HCT116 (cell line): ENCODE results near the gene TJP2. TPM values are rescaled to one million over a fixed set of nuclear protein-coding genes. Genes with fewer than 3 reads are reported as not detected.

Experiments used
- ATAC-seq: fragments of 200-7000 bp; cut with Tn5 transposase; 2 replicates; pipeline ENCODE4 v1.9.1; 2020; ENCODE audit warnings: mild to moderate bottlenecking, moderate library complexity
- BruUV-seq: library from RNA; stranded (reverse); fragments of 400-500 nt; replicated peaks from 2 replicates; lab custom pipeline; 2021; lab: Mats Ljungman, UMichigan
- CTCF ChIA-PET: fragments of 300-600 bp; sonication (Branson Sonifier 250); formaldehyde crosslinking; loops from one replicate; lab custom pipeline; 2021; ENCODE audit warnings: antibody characterized with exemption; lab: Charles Lee
- POLR2A ChIA-PET: fragments of 300-600, 350-600 bp; sonication (Branson Sonifier 250); formaldehyde crosslinking; loops from one replicate; lab custom pipeline; 2021; ENCODE audit warnings: antibody characterized with exemption; lab: Charles Lee
- RAD21 ChIA-PET, 2 experiments: fragments of 300-600 bp; sonication (Branson Sonifier 250); formaldehyde crosslinking; loops; one replicate each; lab custom pipeline; 2023; ENCODE audit warnings: low total read pairs in 2 of 2; ENCODE audit not compliant: uncharacterized antibody in 2 of 2, unreplicated experiment in 2 of 2, low non-redundant PET in 1 of 2; lab: Charles Lee
- DNase-seq: peaks from one replicate; pipeline ENCODE4 v3.0.0-alpha.2; 2010; ENCODE audit warnings: low read depth, low spot score
- H2AFZ ChIP-seq: fragments of 200-600 bp; shearing (Covaris generic), sonication (generic); 2 replicates; pipeline ENCODE4 v1.6.1; 2017; ENCODE audit warnings: low read depth, mixed run types, mixed read lengths, antibody characterized with exemption, low read length; ENCODE audit not compliant: poor library complexity, severe bottlenecking
- H3K27ac ChIP-seq: 2 replicates; pipeline ENCODE4 v1.5.1; 2012; ENCODE audit warnings: low read depth, low read length
- H3K27me3 ChIP-seq: fragments of 200-600 bp; sonication (generic); 2 replicates; pipeline ENCODE4 v1.6.1; 2016; ENCODE audit warnings: mixed run types, low read length, mixed read lengths; ENCODE audit not compliant: insufficient read depth
- H3K36me3 ChIP-seq, 2 experiments: fragments of 200-500 bp in 1 of 2; fragments of 200-600 bp in 1 of 2; sonication (Bioruptor generic) in 1 of 2; sonication (generic) in 1 of 2; 2 replicates each; pipeline versions ENCODE4 v1.5.1 to v1.6.1; 2014 to 2016; ENCODE audit warnings: low read length in 2 of 2, inconsistent platforms in 1 of 2, mixed read lengths in 1 of 2, mixed run types in 1 of 2; ENCODE audit not compliant: insufficient read depth in 2 of 2, control insufficient read depth in 1 of 2
- H3K4me1 ChIP-seq, 2 experiments: fragments of 200-600 bp in 1 of 2; sonication (generic) in 1 of 2; 2 replicates each; pipeline versions ENCODE4 v1.5.1 to v1.6.1; 2012 to 2017; ENCODE audit warnings: low read length in 2 of 2, inconsistent platforms in 1 of 2, mild to moderate bottlenecking in 1 of 2, mixed read lengths in 1 of 2, mixed run types in 1 of 2, moderate library complexity in 1 of 2; ENCODE audit not compliant: insufficient read depth in 2 of 2, control insufficient read depth in 1 of 2
- H3K4me2 ChIP-seq: fragments of 200-600 bp; sonication (generic); 2 replicates; pipeline ENCODE4 v1.6.1; 2017; ENCODE audit warnings: mixed run types, low read length, mixed read lengths
- H3K4me3 ChIP-seq, 2 experiments: fragments of 200-600 bp in 1 of 2; sonication (generic) in 1 of 2; replicated peaks in 1 of 2; 2 replicates each; pipeline ENCODE4 v1.5.1; 2011 to 2016; ENCODE audit warnings: low read length in 2 of 2, control low read depth in 1 of 2, low read depth in 1 of 2, mild to moderate bottlenecking in 1 of 2, mixed read lengths in 1 of 2, mixed run types in 1 of 2
- H3K79me2 ChIP-seq: fragments of 200-600 bp; sonication (generic); 2 replicates; pipeline ENCODE4 v1.6.1; 2017; ENCODE audit warnings: mild to moderate bottlenecking, mixed run types, low read length, moderate library complexity, mixed read lengths; ENCODE audit not compliant: insufficient read depth
- H3K9ac ChIP-seq: fragments of 200-600 bp; sonication (generic); 2 replicates; pipeline ENCODE4 v1.6.1; 2016; ENCODE audit warnings: low read length, mixed read lengths
- H3K9me2 ChIP-seq: fragments of 200-600 bp; sonication (generic), shearing (Covaris generic); 2 replicates; pipeline ENCODE4 v1.6.1; 2017; ENCODE audit warnings: mixed run types, mild to moderate bottlenecking, moderate library complexity; ENCODE audit not compliant: insufficient read depth
- H3K9me3 ChIP-seq, 2 experiments: fragments of 200-500 bp in 1 of 2; fragments of 200-600 bp in 1 of 2; sonication (Bioruptor generic) in 1 of 2; sonication (generic) in 1 of 2; 2 replicates each; pipeline ENCODE4 v1.6.1; 2014 to 2017; ENCODE audit warnings: low read length in 2 of 2, mixed read lengths in 2 of 2, inconsistent platforms in 1 of 2, low read depth in 1 of 2, mild to moderate bottlenecking in 1 of 2, mixed run types in 1 of 2, moderate library complexity in 1 of 2; ENCODE audit not compliant: control insufficient read depth in 1 of 2, insufficient read depth in 1 of 2
- H4K20me1 ChIP-seq: fragments of 200-600 bp; sonication (generic), shearing (Covaris generic); 2 replicates; pipeline ENCODE4 v1.6.1; 2017; ENCODE audit warnings: mixed run types, mild to moderate bottlenecking, moderate library complexity; ENCODE audit not compliant: insufficient read depth
- CEBPB ChIP-seq: IDR thresholded peaks from 2 replicates; pipeline ENCODE4 v1.6.1; 2012; ENCODE audit warnings: low read depth
- FOSL1 ChIP-seq: IDR thresholded peaks from 2 replicates; pipeline ENCODE4 v1.6.1; 2012; ENCODE audit warnings: low read depth
- JUND ChIP-seq: IDR thresholded peaks from 2 replicates; pipeline ENCODE4 v1.6.1; 2012
- POLR2A ChIP-seq: IDR thresholded peaks from 2 replicates; pipeline ENCODE4 v1.7.0; 2011; ENCODE audit warnings: borderline replicate concordance; ENCODE audit not compliant: insufficient read depth, insufficient read length; ENCODE audit errors: extremely low read depth
- SP1 ChIP-seq: IDR thresholded peaks from 2 replicates; pipeline ENCODE4 v1.6.1; 2012; ENCODE audit warnings: low read depth
- intact Hi-C: fragments of 100-400 bp; cut with micrococcal nuclease; formaldehyde crosslinking; loops from 2 replicates; pipeline ENCODE4 v1.10.0; 2022
- total RNA-seq: library from RNA; stranded (reverse); gene quantifications from one replicate; pipeline ENCODE4 v1.2.1, GENCODE V29; 2021; ENCODE audit not compliant: unreplicated experiment
- TF ChIP-seq, protein P1 (sequence below): IDR thresholded peaks from 2 replicates; pipeline ENCODE4 v1.6.1; 2012
- TF ChIP-seq, protein P2 (sequence below): IDR thresholded peaks from 2 replicates; pipeline ENCODE4 v1.6.1; 2012; ENCODE audit warnings: low read depth
- TF ChIP-seq, protein P3 (sequence below): IDR thresholded peaks from 2 replicates; pipeline ENCODE4 v1.6.1; 2012
- TF ChIP-seq, protein P4 (sequence below): IDR thresholded peaks from 2 replicates; pipeline ENCODE4 v1.6.1; 2011; ENCODE audit warnings: mild to moderate bottlenecking, low read length, moderate library complexity; ENCODE audit not compliant: insufficient replicate concordance; ENCODE audit errors: extremely low read depth

Gene TJP2
- total RNA-seq, 1 experiment from 2014 or later = 39.7 TPM

DNA sequence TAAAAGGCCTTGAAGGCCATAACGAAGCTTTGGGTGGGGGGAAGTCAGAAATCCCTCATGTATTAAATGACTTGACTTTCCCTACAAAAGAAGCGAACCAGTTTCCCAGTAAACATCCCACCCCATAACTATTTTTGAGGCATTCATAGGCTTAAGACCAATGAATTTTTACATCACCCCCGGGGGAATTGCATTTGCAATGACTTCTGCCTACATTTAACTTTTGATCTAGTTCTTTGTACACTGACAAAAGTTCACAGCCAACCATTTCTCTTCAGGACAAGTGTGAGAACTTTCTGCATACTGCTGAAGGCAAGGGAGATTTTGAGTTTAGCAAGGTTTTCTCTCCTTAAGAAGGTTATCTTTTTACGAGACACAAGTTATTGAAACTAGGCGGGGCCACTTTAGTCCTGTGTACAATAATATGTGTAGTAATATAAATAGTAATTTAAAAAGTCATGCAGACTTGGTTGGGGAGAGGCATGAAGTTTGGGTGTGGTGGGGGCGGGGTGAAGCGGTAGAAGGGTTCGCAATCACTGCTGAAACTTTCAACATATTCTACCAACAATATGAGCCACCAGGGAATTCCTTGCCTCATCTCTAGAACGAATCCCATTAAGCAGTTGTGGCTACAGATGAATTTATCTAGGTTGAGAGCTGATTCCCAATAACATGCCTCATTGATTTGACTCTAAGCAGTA is 2.5 kb downstream of the TJP2 start:
- TF ChIP-seq POLR2A (no peak), CEBPB (no peak)
- Histone ChIP-seq H3K9me3 (no peaks in the 10 kb centered on the region), H3K27ac (no peak overlapping the region), H3K9ac (no peak overlapping the region), H2AFZ (no peak overlapping the region), H3K4me1 (peaks cover 44 to 61% of the 10 kb centered on the region in 2 experiments), H3K27me3 (no peaks in the 10 kb centered on the region), H3K9me2 (no peaks in the 10 kb centered on the region), H3K4me3 (no peak overlapping the region), H3K4me2 (no peak overlapping the region), H3K36me3 (no peaks in the 10 kb centered on the region), H4K20me1 (no peaks in the 10 kb centered on the region), H3K79me2 (no peaks in the 10 kb centered on the region; the same call in 1 of the 2 replicates)
- intact Hi-C loops = no loop called here
- ATAC-seq (no peak), DNase-seq (no peak)
- no TSS peak for BruUV-seq
- ChIA-PET RAD21 (no interaction called here), POLR2A (no interaction called here), CTCF (no interaction called here)

DNA sequence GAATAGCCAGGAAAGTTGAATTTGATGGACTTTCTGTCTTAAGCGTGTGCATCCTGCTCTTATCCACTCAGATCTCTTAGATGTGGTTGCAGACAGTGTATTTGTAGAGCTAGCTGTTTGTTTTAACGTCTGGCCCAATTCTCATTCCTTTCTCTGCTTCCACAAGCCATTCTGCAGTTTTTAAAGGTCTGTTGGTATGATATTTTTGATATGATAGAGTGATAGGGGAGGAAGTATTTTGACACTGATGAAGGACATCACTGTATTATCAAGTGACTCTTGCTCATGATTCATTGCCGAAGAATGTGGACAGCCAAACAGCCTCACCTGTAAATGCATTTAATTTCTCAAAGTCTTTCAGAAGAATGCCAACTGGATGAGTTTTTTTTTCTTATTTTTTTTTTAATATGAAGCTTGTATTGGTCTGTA is 4.5 kb downstream of the TJP2 start:
- intact Hi-C loops = no loop called here
- H4K20me1 ChIP-seq = no peaks in the 10 kb centered on the region
- DNase-seq = peak; percentile 45
- no peak overlapping the region for H2AFZ ChIP-seq
- ChIA-PET POLR2A (no interaction called here), RAD21 (no interaction called here)
- no peaks in the 10 kb centered on the region for H3K36me3 ChIP-seq
- peak; percentile 68 for ATAC-seq
- H3K9me3 ChIP-seq = no peaks in the 10 kb centered on the region
- H3K9ac ChIP-seq = no peak overlapping the region; the same call in 1 of the 2 replicates
- H3K79me2 ChIP-seq = peaks cover 5% of the 10 kb centered on the region; the same call in 1 of the 2 replicates
- no peaks in the 10 kb centered on the region for H3K27me3 ChIP-seq
- peak overlapping the region; percentile 32; the same call in 1 of the 2 replicates for H3K27ac ChIP-seq
- H3K4me1 ChIP-seq = peaks cover 47 to 66% of the 10 kb centered on the region in 2 experiments
- H3K4me3 ChIP-seq = peak overlapping the region in 1 of 2 experiments; percentile 1; a peak in 1 of 4 replicates
- peak overlapping the region; percentile 51 for H3K4me2 ChIP-seq
- TF ChIP-seq, protein P1, sequence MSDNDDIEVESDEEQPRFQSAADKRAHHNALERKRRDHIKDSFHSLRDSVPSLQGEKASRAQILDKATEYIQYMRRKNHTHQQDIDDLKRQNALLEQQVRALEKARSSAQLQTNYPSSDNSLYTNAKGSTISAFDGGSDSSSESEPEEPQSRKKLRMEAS = no peak
- TF ChIP-seq, protein P2, sequence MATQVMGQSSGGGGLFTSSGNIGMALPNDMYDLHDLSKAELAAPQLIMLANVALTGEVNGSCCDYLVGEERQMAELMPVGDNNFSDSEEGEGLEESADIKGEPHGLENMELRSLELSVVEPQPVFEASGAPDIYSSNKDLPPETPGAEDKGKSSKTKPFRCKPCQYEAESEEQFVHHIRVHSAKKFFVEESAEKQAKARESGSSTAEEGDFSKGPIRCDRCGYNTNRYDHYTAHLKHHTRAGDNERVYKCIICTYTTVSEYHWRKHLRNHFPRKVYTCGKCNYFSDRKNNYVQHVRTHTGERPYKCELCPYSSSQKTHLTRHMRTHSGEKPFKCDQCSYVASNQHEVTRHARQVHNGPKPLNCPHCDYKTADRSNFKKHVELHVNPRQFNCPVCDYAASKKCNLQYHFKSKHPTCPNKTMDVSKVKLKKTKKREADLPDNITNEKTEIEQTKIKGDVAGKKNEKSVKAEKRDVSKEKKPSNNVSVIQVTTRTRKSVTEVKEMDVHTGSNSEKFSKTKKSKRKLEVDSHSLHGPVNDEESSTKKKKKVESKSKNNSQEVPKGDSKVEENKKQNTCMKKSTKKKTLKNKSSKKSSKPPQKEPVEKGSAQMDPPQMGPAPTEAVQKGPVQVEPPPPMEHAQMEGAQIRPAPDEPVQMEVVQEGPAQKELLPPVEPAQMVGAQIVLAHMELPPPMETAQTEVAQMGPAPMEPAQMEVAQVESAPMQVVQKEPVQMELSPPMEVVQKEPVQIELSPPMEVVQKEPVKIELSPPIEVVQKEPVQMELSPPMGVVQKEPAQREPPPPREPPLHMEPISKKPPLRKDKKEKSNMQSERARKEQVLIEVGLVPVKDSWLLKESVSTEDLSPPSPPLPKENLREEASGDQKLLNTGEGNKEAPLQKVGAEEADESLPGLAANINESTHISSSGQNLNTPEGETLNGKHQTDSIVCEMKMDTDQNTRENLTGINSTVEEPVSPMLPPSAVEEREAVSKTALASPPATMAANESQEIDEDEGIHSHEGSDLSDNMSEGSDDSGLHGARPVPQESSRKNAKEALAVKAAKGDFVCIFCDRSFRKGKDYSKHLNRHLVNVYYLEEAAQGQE = no peak
- peak; percentile 67 for TF ChIP-seq FOSL1
- TF ChIP-seq, protein P3, sequence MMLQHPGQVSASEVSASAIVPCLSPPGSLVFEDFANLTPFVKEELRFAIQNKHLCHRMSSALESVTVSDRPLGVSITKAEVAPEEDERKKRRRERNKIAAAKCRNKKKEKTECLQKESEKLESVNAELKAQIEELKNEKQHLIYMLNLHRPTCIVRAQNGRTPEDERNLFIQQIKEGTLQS = no peak
- TF ChIP-seq, protein P4, sequence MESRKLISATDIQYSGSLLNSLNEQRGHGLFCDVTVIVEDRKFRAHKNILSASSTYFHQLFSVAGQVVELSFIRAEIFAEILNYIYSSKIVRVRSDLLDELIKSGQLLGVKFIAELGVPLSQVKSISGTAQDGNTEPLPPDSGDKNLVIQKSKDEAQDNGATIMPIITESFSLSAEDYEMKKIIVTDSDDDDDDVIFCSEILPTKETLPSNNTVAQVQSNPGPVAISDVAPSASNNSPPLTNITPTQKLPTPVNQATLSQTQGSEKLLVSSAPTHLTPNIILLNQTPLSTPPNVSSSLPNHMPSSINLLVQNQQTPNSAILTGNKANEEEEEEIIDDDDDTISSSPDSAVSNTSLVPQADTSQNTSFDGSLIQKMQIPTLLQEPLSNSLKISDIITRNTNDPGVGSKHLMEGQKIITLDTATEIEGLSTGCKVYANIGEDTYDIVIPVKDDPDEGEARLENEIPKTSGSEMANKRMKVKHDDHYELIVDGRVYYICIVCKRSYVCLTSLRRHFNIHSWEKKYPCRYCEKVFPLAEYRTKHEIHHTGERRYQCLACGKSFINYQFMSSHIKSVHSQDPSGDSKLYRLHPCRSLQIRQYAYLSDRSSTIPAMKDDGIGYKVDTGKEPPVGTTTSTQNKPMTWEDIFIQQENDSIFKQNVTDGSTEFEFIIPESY = no peak
- peak; percentile 63 for TF ChIP-seq JUND
- no peak for TF ChIP-seq SP1
- TF ChIP-seq, all 23 proteins: peak for 2
- CTCF ChIA-PET = interaction anchor here (1.0 to 2.8 kb wide), 3 partner anchors 14 to 125 kb away, joined by 4 to 14 read pairs (median 12); no protein-coding TSS in a partner anchor
- no TSS peak for BruUV-seq
- H3K9me2 ChIP-seq = no peaks in the 10 kb centered on the region
